OCI-LY7 (cell line): ENCODE data around the gene SLC6A17. TPM values are rescaled to one million over a fixed set of nuclear protein-coding genes. Genes with fewer than 3 reads are reported as not detected.

Source experiments
- BruUV-seq: library from RNA; stranded (reverse); fragments of 400-500 nt; replicated peaks from 2 replicates; lab custom pipeline; 2021; lab: Mats Ljungman, UMichigan
- CTCF ChIA-PET: fragments of 300-600 bp; sonication (Branson Sonifier 250); formaldehyde crosslinking; loops from one replicate; lab custom pipeline; 2022; ENCODE audit warnings: antibody characterized with exemption; ENCODE audit not compliant: unreplicated experiment; lab: Charles Lee
- POLR2A ChIA-PET: fragments of 300-600 bp; sonication (Branson Sonifier 250); formaldehyde crosslinking; loops from one replicate; lab custom pipeline; 2022; ENCODE audit warnings: antibody characterized with exemption; lab: Charles Lee
- DNase-seq: peaks from one replicate; pipeline ENCODE4 v3.0.0-alpha.2; 2015; ENCODE audit warnings: low spot score
- H2AFZ ChIP-seq: fragments of 200-600 bp; sonication (generic), shearing (Covaris generic); 2 replicates; pipeline ENCODE4 v1.6.1; 2014; ENCODE audit warnings: mild to moderate bottlenecking, antibody characterized with exemption, low read length, moderate library complexity
- H3K27ac ChIP-seq: fragments of 200-600 bp; sonication (generic); 2 replicates; pipeline ENCODE4 v1.5.1; 2014; ENCODE audit warnings: mixed run types, low read depth, mild to moderate bottlenecking, moderate library complexity, low read length, inconsistent platforms; ENCODE audit not compliant: poor library complexity, severe bottlenecking
- H3K36me3 ChIP-seq: fragments of 200-600 bp; sonication (generic); 2 replicates; pipeline ENCODE4 v1.6.1; 2014; ENCODE audit warnings: mild to moderate bottlenecking, antibody characterized with exemption, low read length, moderate library complexity, mixed read lengths; ENCODE audit not compliant: insufficient read depth
- H3K4me1 ChIP-seq: fragments of 200-600 bp; sonication (generic); 2 replicates; pipeline ENCODE4 v1.5.1; 2014; ENCODE audit warnings: mild to moderate bottlenecking, low read length; ENCODE audit not compliant: insufficient read depth, poor library complexity, severe bottlenecking
- H3K4me2 ChIP-seq: fragments of 200-600 bp; sonication (generic); 2 replicates; pipeline ENCODE4 v1.6.1; 2014; ENCODE audit warnings: mild to moderate bottlenecking, low read length
- H3K4me3 ChIP-seq: fragments of 200-600 bp; sonication (generic); 2 replicates; pipeline ENCODE4 v1.5.1; 2014; ENCODE audit warnings: mild to moderate bottlenecking, low read depth, low read length; ENCODE audit not compliant: poor library complexity, severe bottlenecking
- H3K79me2 ChIP-seq: fragments of 200-600 bp; sonication (generic); 2 replicates; pipeline ENCODE4 v1.6.1; 2016; ENCODE audit warnings: low read depth, mild to moderate bottlenecking, low read length, moderate library complexity, mixed read lengths; ENCODE audit not compliant: insufficient read depth
- H3K9me2 ChIP-seq: fragments of 200-600 bp; sonication (generic); 2 replicates; pipeline ENCODE4 v1.6.1; 2016; ENCODE audit warnings: mild to moderate bottlenecking, low read length, mixed read lengths; ENCODE audit not compliant: insufficient read depth
- H3K9me3 ChIP-seq: fragments of 200-600 bp; sonication (generic); 2 replicates; pipeline ENCODE4 v1.6.1; 2014; ENCODE audit warnings: mild to moderate bottlenecking, mixed run types, low read length, mixed read lengths
- H4K20me1 ChIP-seq: fragments of 200-600 bp; sonication (generic); 2 replicates; pipeline ENCODE4 v1.6.1; 2014; ENCODE audit warnings: mild to moderate bottlenecking, antibody characterized with exemption, low read length, moderate library complexity, mixed read lengths; ENCODE audit not compliant: insufficient read depth
- CTCF ChIP-seq: fragments of 200-600 bp; sonication (generic); conservative IDR thresholded peaks from 2 replicates; pipeline ENCODE4 v1.5.1; 2014; ENCODE audit warnings: mild to moderate bottlenecking, antibody characterized with exemption, low read length, moderate library complexity, mixed read lengths
- EZH2phosphoT487 ChIP-seq: fragments of 200-600 bp; sonication (generic); IDR thresholded peaks from 2 replicates; pipeline ENCODE4 v1.6.1; 2018; ENCODE audit warnings: low read depth, borderline replicate concordance, mild to moderate bottlenecking, mixed run types, antibody characterized with exemption, low read length, moderate library complexity, mixed read lengths
- intact Hi-C: fragments of 100-400 bp; cut with micrococcal nuclease; formaldehyde crosslinking; loops from one replicate; pipeline ENCODE4 v1.10.0; 2022; ENCODE audit not compliant: unreplicated experiment
- total RNA-seq, 2 experiments: library from RNA; depleted of rRNA in 1 of 2; stranded (reverse); fragments of >200 nt in 1 of 2; shearing (Covaris generic) in 1 of 2; gene quantifications; 2 replicates each; pipeline ENCODE4 v1.2.3, GENCODE V29; 2014 to 2022

Gene SLC6A17
- total RNA-seq, 2 experiments from 2014 or later: not detected

DNA sequence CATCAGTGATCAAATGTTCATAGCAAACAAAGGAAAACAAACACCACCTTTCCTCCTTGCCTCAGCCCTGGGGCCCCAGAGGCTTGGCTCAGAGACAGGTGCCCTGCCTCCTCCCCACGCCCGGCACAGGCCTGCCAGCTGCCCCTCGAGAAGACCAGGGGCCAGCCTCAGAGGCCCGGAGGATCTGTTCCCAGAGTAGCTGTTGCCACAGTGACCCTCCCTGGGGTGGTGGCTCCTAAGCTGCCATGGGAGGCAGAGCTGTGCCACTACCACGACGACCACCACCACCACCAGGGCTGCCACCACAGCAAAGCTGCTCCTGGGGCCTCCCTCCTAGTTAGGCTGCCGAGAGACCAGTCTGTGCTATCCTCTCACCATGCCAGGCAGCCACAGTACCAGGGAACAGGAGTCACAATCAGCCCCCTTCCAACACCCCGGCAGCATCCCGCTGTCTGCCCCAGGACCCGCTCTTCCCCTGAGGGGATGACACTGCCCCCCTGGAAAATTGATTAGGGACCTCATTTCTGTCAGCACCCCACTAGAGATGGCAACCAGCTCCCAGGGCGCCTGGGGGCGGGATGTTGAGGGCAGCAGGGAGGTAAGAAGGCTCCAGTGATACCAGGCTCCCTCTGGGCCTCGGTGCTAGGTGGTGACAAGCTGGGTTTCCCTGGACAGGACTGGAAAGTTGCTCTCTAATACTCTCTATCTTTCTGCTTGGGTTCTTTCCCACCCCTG is 90.3 kb downstream of the SLC6A17 start:
- Histone ChIP-seq H3K4me2 (no peak overlapping the region), H3K27ac (no peak overlapping the region), H4K20me1 (no peaks in the 10 kb centered on the region), H3K9me2 (no peaks in the 10 kb centered on the region), H3K4me3 (no peak overlapping the region), H3K9me3 (no peaks in the 10 kb centered on the region), H3K4me1 (peaks cover 24% of the 10 kb centered on the region), H2AFZ (no peak overlapping the region), H3K36me3 (no peaks in the 10 kb centered on the region), H3K79me2 (no peaks in the 10 kb centered on the region)
- intact Hi-C loops: no loop called here
- no TSS peak for BruUV-seq
- ChIA-PET POLR2A (no interaction called here), CTCF (no interaction called here)
- TF ChIP-seq CTCF (no peak), EZH2phosphoT487 (no peak)
- no peak for DNase-seq

DNA sequence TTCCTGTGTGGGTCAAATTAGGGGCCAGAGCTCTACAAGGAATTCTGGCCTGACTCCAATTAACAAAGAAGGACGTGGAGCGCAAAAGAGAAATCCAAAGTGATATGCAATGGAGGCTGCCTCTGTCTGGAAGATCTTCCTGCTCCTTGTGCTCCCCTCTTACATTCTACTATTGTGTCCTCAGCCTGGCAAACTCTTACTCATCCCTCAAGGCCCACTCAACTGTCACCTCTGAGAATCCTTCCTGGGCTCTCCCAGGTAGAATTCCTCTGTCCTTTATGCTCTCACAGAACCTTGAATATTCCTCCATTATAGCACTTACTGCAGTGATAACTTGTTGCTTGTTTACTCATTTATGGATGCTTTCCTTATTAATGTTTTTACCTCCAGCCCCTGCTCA is 91.2 kb downstream of the SLC6A17 start:
- Histone ChIP-seq H2AFZ (no peak overlapping the region), H3K36me3 (no peaks in the 10 kb centered on the region), H3K9me2 (no peaks in the 10 kb centered on the region), H3K79me2 (no peaks in the 10 kb centered on the region), H3K27ac (no peak overlapping the region), H3K4me2 (no peak overlapping the region), H3K9me3 (no peaks in the 10 kb centered on the region), H3K4me1 (peaks cover 24% of the 10 kb centered on the region), H4K20me1 (no peaks in the 10 kb centered on the region), H3K4me3 (no peak overlapping the region)
- no TSS peak for BruUV-seq
- POLR2A ChIA-PET: no interaction called here
- no peak for DNase-seq
- TF ChIP-seq EZH2phosphoT487 (no peak), CTCF (no peak)
- CTCF ChIA-PET: interaction anchor here (0.6 kb wide), 1 partner anchor 40 kb away, joined by 4 read pairs; no protein-coding TSS in a partner anchor
- intact Hi-C loops: no loop called here

DNA sequence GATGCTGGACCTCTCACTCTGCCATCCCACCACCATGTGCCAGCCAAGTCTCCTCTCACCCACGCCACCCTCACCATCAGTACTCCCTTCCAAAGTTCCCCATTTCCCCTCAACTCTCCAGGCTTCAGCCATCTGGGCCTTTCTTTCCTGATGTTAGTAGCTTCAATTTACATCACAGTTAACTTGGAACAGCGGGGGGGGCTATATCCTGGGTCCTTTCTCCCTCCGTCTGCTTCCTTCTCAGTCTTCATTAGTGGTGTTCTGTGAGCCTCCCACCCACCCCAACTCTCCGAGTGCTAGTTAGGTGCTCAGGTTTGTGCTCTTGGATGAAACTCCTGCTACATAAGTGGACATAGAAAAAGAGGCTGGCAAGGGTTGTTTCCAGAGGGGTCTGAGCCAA is 91.8 kb downstream of the SLC6A17 start:
- ChIA-PET CTCF (no interaction called here), POLR2A (no interaction called here)
- no peaks in the 10 kb centered on the region for H3K36me3 ChIP-seq
- DNase-seq: no peak
- no peak overlapping the region for H2AFZ ChIP-seq
- BruUV-seq: no TSS peak
- no peak overlapping the region for H3K4me3 ChIP-seq
- intact Hi-C loops: no loop called here
- no peaks in the 10 kb centered on the region for H3K79me2 ChIP-seq
- H4K20me1 ChIP-seq: no peaks in the 10 kb centered on the region
- no peak overlapping the region for H3K27ac ChIP-seq
- TF ChIP-seq CTCF: no peak
- no peak for TF ChIP-seq EZH2phosphoT487
- H3K4me2 ChIP-seq: no peak overlapping the region
- no peaks in the 10 kb centered on the region for H3K9me3 ChIP-seq
- H3K4me1 ChIP-seq: peaks cover 24% of the 10 kb centered on the region
- no peaks in the 10 kb centered on the region for H3K9me2 ChIP-seq
